Psoas muscle (tissue), 8 donors: ENCODE measurements around the gene UBE2S. TPM values are rescaled to one million over a fixed set of nuclear protein-coding genes. Genes with fewer than 3 reads are reported as not detected.
"Not testable (repeated sequence)": the region's sequence is repeated elsewhere in the genome, so short reads cannot be mapped to it uniquely, and the experiment has no call there.

Source experiments
- ATAC-seq, 4 donors: fragments of 200-7000 bp; cut with Tn5 transposase; one replicate each; pipeline ENCODE4 v1.9.1; 2020; ENCODE audit warnings: moderate library complexity in 3 of 4, mild to moderate bottlenecking in 2 of 4
- DNase-seq, 2 donors: peaks; one replicate each; pipeline ENCODE4 v3.0.0-alpha.2; 2020
- H3K27ac ChIP-seq: fragments of 200-600 bp; one replicate; pipeline ENCODE4 v1.8.0; 2022
- H3K27me3 ChIP-seq, 3 donors: fragments of 200-600 bp in 1 of 3; one replicate each; pipeline versions ENCODE4 v1.6.1 to v1.8.0; 2013 to 2022; ENCODE audit warnings: low read length in 2 of 3, mild to moderate bottlenecking in 2 of 3, moderate library complexity in 1 of 3; ENCODE audit not compliant: insufficient read depth in 3 of 3
- H3K36me3 ChIP-seq, 2 donors: fragments of 200-600 bp in 1 of 2; one replicate each; pipeline versions ENCODE4 v1.6.1 to v1.8.0; 2013 to 2022; ENCODE audit warnings: low read depth in 1 of 2, mild to moderate bottlenecking in 1 of 2, moderate library complexity in 1 of 2; ENCODE audit not compliant: insufficient read depth in 1 of 2
- H3K4me1 ChIP-seq: fragments of 200-600 bp; one replicate; pipeline ENCODE4 v1.8.0; 2022
- H3K4me3 ChIP-seq: fragments of 200-600 bp; one replicate; pipeline ENCODE4 v1.8.0; 2022; ENCODE audit warnings: mild to moderate bottlenecking
- H3K9me3 ChIP-seq: fragments of 200-600 bp; one replicate; pipeline ENCODE4 v1.8.0; 2022
- CTCF ChIP-seq: fragments of 200-600 bp; IDR thresholded peaks from one replicate; pipeline ENCODE4 v1.8.0; 2022; ENCODE audit warnings: antibody characterized with exemption
- WGBS, 3 donors: extraction: QIAGEN DNeasy Blood & Tissue Kit; methylation state at CpG; one replicate each; pipeline versions ENCODE4 v1.1.6 to v1.1.7; 2013; 5-methylcytosine and 5-hydroxymethylcytosine counted together
- intact Hi-C, 2 donors: fragments of 100-400 bp; cut with DNase I; formaldehyde crosslinking; loops; one replicate each; pipeline versions ENCODE4 v1.11.0 to v1.14.2; 2022
- polyA plus RNA-seq, 3 donors: library from polyadenylated mRNA; stranded (reverse); fragments of 200-250 nt; gene quantifications; one replicate each; pipeline ENCODE4 v1.2.3, GENCODE V29; 2013
- total RNA-seq, 4 donors: library from RNA; stranded (reverse); fragmentation: NEBNext Ultra II Directional in 2 of 4; extraction: Animal tissue kit (Norgen Biotek cat#: 25700) in 2 of 4; gene quantifications; one replicate each; pipeline versions ENCODE4 v1.2.1 to v1.2.4, GENCODE V29; 2021 to 2023
- donor health status: healthy with polysubstance abuse.
- donor health status: DM: no; HTN: no; CAD: no; lungs with moderate emphysema.
- donor health status: Bipolar disorder and iron deficiency.
- donor health status: healthy.
- donor health status: DM: yes; HTN: yes; CAD: no.
- donor health status: DM: no; HTN: no; CAD: no.
- donor health status: DM: no; HTN: no; CAD: no.
- donor health status: DM: yes; HTN: yes; CAD: no.

Gene UBE2S
- total and polyA plus RNA-seq, 7 donors = 5.6 to 26.7 (median 17.9) TPM

GRCh38 chr19:55419624-55420236 lies 12.1 kb upstream of the UBE2S start:
- Histone ChIP-seq H3K9me3 (no peaks in the 10 kb centered on the region), H3K27ac (no peak overlapping the region), H3K27me3 (peaks cover 0 to 26% (median 3%) of the 10 kb centered on the region in 3 donors), H3K4me3 (no peak overlapping the region), H3K36me3 (no peaks in the 10 kb centered on the region), H3K4me1 (no peaks in the 10 kb centered on the region)
- WGBS, 3 donors = 46 to 70% (median 65%) methylated on average over 5 of the region's 5 CpGs
- intact Hi-C loops = loop anchor here in 1 of 2 donors (5.0 kb wide), 1 partner anchor 117 kb away; no protein-coding TSS in a partner anchor
- no peak for ATAC-seq
- DNase-seq = no peak
- TF ChIP-seq CTCF = no peak

GRCh38 chr19:55419103-55419502 lies 11.5 kb upstream of the UBE2S start:
- 43 to 48% (median 44%) methylated on average over 5 of the region's 5 CpGs for WGBS, 3 donors
- intact Hi-C loops = loop anchor here in 1 of 2 donors (5.0 kb wide), 1 partner anchor 117 kb away; no protein-coding TSS in a partner anchor
- TF ChIP-seq CTCF = no peak

GRCh38 chr19:55418185-55418584 lies 10.6 kb upstream of the UBE2S start:
- H3K4me1 ChIP-seq = no peaks in the 10 kb centered on the region
- peaks cover 0 to 16% (median 3%) of the 10 kb centered on the region in 3 donors for H3K27me3 ChIP-seq
- H3K9me3 ChIP-seq = no peaks in the 10 kb centered on the region
- TF ChIP-seq CTCF = peak; percentile 56
- H3K36me3 ChIP-seq = no peaks in the 10 kb centered on the region
- DNase-seq (no peak), ATAC-seq (peak; percentile 58 to 80 (median 64))
- no peak overlapping the region for H3K27ac ChIP-seq
- intact Hi-C loops = loop anchor here in 1 of 2 donors (5.0 kb wide), 1 partner anchor 116 kb away; no protein-coding TSS in a partner anchor
- WGBS, 3 donors = 10 to 18% (median 12%) methylated on average over 7 of the region's 7 CpGs
- H3K4me3 ChIP-seq = no peak overlapping the region

More at GRCh38 chr19:55419103-55419502, 11.5 kb upstream of the UBE2S start:
- no peaks in the 10 kb centered on the region for H3K36me3 ChIP-seq
- no peaks in the 10 kb centered on the region for H3K9me3 ChIP-seq
- no peak overlapping the region for H3K4me3 ChIP-seq
- no peak for ATAC-seq
- H3K27ac ChIP-seq = no peak overlapping the region
- DNase-seq = no peak
- peaks cover 0 to 20% (median 3%) of the 10 kb centered on the region in 3 donors for H3K27me3 ChIP-seq
- H3K4me1 ChIP-seq = no peaks in the 10 kb centered on the region

DNA sequence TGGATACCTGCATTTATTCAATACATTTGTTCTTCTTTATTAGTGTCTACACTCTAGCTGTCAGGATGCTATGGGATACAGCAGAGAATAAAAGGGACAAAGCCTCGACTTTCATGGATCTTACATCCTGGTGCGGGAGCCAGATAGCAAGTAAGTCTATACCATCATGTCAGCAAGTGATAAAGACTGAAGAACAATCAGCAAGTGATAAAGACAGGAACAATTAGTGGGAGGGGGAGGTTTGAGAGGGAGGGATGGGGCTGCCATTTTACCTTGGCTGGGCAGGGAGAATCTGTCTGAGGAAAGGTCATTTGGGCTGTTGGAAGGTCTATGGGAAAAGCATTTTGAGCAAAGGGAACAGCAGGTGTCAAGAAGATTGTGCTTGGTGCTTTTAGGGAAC lies 2.6 kb upstream of the UBE2S start:
- no peak for ATAC-seq
- intact Hi-C loops = no loop called here
- no peaks in the 10 kb centered on the region for H3K36me3 ChIP-seq

DNA sequence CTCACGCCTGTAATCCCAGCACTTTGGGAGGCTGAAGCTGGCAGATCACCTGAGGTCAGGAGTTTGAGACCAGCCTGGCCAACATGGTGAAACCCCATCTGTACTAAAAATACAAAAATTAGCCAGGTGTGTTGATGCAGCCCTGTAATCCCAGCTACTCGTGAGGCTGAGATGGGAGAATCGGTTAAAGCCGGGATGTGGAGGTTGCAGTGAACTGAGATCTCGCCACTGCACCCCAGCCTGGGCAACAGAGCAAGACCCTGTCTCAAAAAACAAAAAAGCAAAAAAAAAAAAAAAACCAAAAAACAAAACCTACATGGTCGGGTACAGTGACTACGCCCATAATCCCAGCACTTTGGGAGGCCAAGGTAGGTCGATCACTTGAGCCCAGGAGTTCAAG lies 1.6 kb upstream of the UBE2S start:
- H3K4me1 ChIP-seq, intact Hi-C loops, H3K9me3 ChIP-seq, H3K4me3 ChIP-seq, H3K27me3 ChIP-seq, ATAC-seq, H3K27ac ChIP-seq, H3K36me3 ChIP-seq: not testable (repeated sequence)
- 89 to 93% (median 92%) methylated on average over 8 of the region's 8 CpGs for WGBS, 3 donors
- peak in 1 of 2 donors; percentile 6 for DNase-seq

More for the DNA sequence above, 2.6 kb upstream of the UBE2S start:
- no peaks in the 10 kb centered on the region for H3K9me3 ChIP-seq
- H3K4me3 ChIP-seq = no peak overlapping the region
- 93 to 96% (median 95%) methylated on average over 2 of the region's 2 CpGs for WGBS, 3 donors
- no peak overlapping the region for H3K27ac ChIP-seq
- no peaks in the 10 kb centered on the region for H3K4me1 ChIP-seq
- no peak for DNase-seq
- TF ChIP-seq CTCF = no peak
- H3K27me3 ChIP-seq = no peaks in the 10 kb centered on the region
